ENCODE results near the gene ABCG4.

ABCG4 gene

GRCh38 chr11:119209186-119209585 lies 60.3 kb downstream of the ABCG4 start:
- H3K9me3 ChIP-seq: no peaks in the 10 kb centered on the region
- no peak overlapping the region for H3K4me3 ChIP-seq (ENCODE audit: low read depth, low read length)
- TF ChIP-seq CTCF (IDR thresholded peaks at IDR 0.05; ENCODE audit: low read depth, low read length): no peak
- H3K36me3 ChIP-seq: no peaks in the 10 kb centered on the region
- peaks cover 7% of the 10 kb centered on the region for H3K4me1 ChIP-seq
- no peaks in the 10 kb centered on the region for H3K27me3 ChIP-seq
- DNase-seq: no peak

GRCh38 chr11:119210050-119210449 lies 61.2 kb downstream of the ABCG4 start:
- H3K36me3 ChIP-seq: no peaks in the 10 kb centered on the region
- H3K4me1 ChIP-seq: peaks cover 7% of the 10 kb centered on the region
- DNase-seq: no peak
- no peak overlapping the region for H3K4me3 ChIP-seq (ENCODE audit: low read depth, low read length)
- TF ChIP-seq CTCF (IDR thresholded peaks at IDR 0.05; ENCODE audit: low read depth, low read length): no peak
- no peaks in the 10 kb centered on the region for H3K27me3 ChIP-seq
- H3K9me3 ChIP-seq: no peaks in the 10 kb centered on the region
